Measurements from ENCODE around the gene KRT1.

KRT1 gene

GRCh38 chr12:52631676-52632459, 48.3 kb downstream of the KRT1 start:
- POLR2A ChIA-PET: no interaction called here
- no peak for TF ChIP-seq ZNF670 (tag by site-specific recombination; IDR thresholded peaks at IDR 0.05; ENCODE audit: low read depth)
- TF ChIP-seq ZNF324 (tag by site-specific recombination; IDR thresholded peaks at IDR 0.05): no peak
- no peak for TF ChIP-seq ZNF266 (tag by site-specific recombination; IDR thresholded peaks at IDR 0.05; ENCODE audit: low read depth)
- TF ChIP-seq, protein P1, sequence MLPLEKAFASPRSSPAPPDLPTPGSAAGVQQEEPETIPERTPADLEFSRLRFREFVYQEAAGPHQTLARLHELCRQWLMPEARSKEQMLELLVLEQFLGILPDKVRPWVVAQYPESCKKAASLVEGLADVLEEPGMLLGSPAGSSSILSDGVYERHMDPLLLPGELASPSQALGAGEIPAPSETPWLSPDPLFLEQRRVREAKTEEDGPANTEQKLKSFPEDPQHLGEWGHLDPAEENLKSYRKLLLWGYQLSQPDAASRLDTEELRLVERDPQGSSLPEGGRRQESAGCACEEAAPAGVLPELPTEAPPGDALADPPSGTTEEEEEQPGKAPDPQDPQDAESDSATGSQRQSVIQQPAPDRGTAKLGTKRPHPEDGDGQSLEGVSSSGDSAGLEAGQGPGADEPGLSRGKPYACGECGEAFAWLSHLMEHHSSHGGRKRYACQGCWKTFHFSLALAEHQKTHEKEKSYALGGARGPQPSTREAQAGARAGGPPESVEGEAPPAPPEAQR (tag by site-specific recombination; IDR thresholded peaks at IDR 0.05): no peak
- TF ChIP-seq, protein P2, sequence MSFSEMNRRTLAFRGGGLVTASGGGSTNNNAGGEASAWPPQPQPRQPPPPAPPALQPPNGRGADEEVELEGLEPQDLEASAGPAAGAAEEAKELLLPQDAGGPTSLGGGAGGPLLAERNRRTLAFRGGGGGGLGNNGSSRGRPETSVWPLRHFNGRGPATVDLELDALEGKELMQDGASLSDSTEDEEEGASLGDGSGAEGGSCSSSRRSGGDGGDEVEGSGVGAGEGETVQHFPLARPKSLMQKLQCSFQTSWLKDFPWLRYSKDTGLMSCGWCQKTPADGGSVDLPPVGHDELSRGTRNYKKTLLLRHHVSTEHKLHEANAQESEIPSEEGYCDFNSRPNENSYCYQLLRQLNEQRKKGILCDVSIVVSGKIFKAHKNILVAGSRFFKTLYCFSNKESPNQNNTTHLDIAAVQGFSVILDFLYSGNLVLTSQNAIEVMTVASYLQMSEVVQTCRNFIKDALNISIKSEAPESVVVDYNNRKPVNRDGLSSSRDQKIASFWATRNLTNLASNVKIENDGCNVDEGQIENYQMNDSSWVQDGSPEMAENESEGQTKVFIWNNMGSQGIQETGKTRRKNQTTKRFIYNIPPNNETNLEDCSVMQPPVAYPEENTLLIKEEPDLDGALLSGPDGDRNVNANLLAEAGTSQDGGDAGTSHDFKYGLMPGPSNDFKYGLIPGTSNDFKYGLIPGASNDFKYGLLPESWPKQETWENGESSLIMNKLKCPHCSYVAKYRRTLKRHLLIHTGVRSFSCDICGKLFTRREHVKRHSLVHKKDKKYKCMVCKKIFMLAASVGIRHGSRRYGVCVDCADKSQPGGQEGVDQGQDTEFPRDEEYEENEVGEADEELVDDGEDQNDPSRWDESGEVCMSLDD (tag by site-specific recombination; IDR thresholded peaks at IDR 0.05): no peak
- TF ChIP-seq ZBTB21 (tag by site-specific recombination; IDR thresholded peaks at IDR 0.05): no peak
- TF ChIP-seq ZNF433 (tag by site-specific recombination; IDR thresholded peaks at IDR 0.05; ENCODE audit: low read depth): no peak
- no peak for TF ChIP-seq ZBTB8A (tag by site-specific recombination; IDR thresholded peaks at IDR 0.05)

GRCh38 chr12:52631264-52631663, 48.9 kb downstream of the KRT1 start:
- CTCF ChIA-PET: no interaction called here
- no peaks in the 10 kb centered on the region for H3K36me3 ChIP-seq (ENCODE audit: control insufficient read depth in 2 of 2, insufficient read depth in 1 of 2, low read length in 2 of 2)
- no peaks in the 10 kb centered on the region; the same call in 1 of the 2 replicates for H3K4me1 ChIP-seq (ENCODE audit: control insufficient read depth, insufficient read depth, low read length)
- H3K4me3 ChIP-seq (ENCODE audit: low read depth, low read length): no peak overlapping the region
- no peak for TF ChIP-seq ZNF202 (tag by site-specific recombination; IDR thresholded peaks at IDR 0.05; ENCODE audit: borderline replicate concordance)
- no peak for TF ChIP-seq SETDB1 (IDR thresholded peaks at IDR 0.05; ENCODE audit: insufficient read length, low read length)
- no peak for TF ChIP-seq ZNF248 (tag by site-specific recombination; IDR thresholded peaks at IDR 0.05)
- TF ChIP-seq ZNF473 (tag by site-specific recombination; IDR thresholded peaks at IDR 0.05): no peak
- no peak for TF ChIP-seq ZNF580 (tag by site-specific recombination; IDR thresholded peaks at IDR 0.05)
- TF ChIP-seq, protein P2 (tag by site-specific recombination; IDR thresholded peaks at IDR 0.05): no peak
- TF ChIP-seq KLF8 (tag by site-specific recombination; IDR thresholded peaks at IDR 0.05): no peak
- TF ChIP-seq ZNF426 (tag by site-specific recombination; IDR thresholded peaks at IDR 0.05): no peak
- TF ChIP-seq ZNF416 (tag by site-specific recombination; IDR thresholded peaks at IDR 0.05): no peak
- TF ChIP-seq ZNF324 (tag by site-specific recombination; IDR thresholded peaks at IDR 0.05): no peak
- no peak for TF ChIP-seq ZXDB (tag by site-specific recombination; IDR thresholded peaks at IDR 0.05)
- no peak for TF ChIP-seq ZNF223 (tag by site-specific recombination; IDR thresholded peaks at IDR 0.05)
- H3K27ac ChIP-seq (ENCODE audit: extremely low read depth, low read depth, low read length): no peak overlapping the region
- no peaks in the 10 kb centered on the region for H3K9me3 ChIP-seq (ENCODE audit: control insufficient read depth, insufficient read depth, low read depth, low read length)
- POLR2A ChIA-PET: no interaction called here

More at GRCh38 chr12:52631676-52632459, 48.3 kb downstream of the KRT1 start:
- H3K4me1 ChIP-seq (ENCODE audit: control insufficient read depth, insufficient read depth, low read length): no peaks in the 10 kb centered on the region; the same call in 1 of the 2 replicates
- no peak overlapping the region for H3K4me3 ChIP-seq (ENCODE audit: low read depth, low read length)
- no peaks in the 10 kb centered on the region for H3K36me3 ChIP-seq (ENCODE audit: control insufficient read depth in 2 of 2, insufficient read depth in 1 of 2, low read length in 2 of 2)
- no peak overlapping the region for H3K27ac ChIP-seq (ENCODE audit: extremely low read depth, low read depth, low read length)
- H3K9me3 ChIP-seq (ENCODE audit: control insufficient read depth, insufficient read depth, low read depth, low read length): no peaks in the 10 kb centered on the region
- CTCF ChIA-PET: no interaction called here
